CMK (cell line): ENCODE measurements around the gene SETBP1.
A peak's percentile ranks its signal among the peaks of the same experiment; 100 is the strongest.

Experiments
- DNase-seq: peaks from one replicate; pipeline ENCODE4 v3.0.0-alpha.2; 2010; ENCODE audit warnings: low read depth

Gene SETBP1

DNA sequence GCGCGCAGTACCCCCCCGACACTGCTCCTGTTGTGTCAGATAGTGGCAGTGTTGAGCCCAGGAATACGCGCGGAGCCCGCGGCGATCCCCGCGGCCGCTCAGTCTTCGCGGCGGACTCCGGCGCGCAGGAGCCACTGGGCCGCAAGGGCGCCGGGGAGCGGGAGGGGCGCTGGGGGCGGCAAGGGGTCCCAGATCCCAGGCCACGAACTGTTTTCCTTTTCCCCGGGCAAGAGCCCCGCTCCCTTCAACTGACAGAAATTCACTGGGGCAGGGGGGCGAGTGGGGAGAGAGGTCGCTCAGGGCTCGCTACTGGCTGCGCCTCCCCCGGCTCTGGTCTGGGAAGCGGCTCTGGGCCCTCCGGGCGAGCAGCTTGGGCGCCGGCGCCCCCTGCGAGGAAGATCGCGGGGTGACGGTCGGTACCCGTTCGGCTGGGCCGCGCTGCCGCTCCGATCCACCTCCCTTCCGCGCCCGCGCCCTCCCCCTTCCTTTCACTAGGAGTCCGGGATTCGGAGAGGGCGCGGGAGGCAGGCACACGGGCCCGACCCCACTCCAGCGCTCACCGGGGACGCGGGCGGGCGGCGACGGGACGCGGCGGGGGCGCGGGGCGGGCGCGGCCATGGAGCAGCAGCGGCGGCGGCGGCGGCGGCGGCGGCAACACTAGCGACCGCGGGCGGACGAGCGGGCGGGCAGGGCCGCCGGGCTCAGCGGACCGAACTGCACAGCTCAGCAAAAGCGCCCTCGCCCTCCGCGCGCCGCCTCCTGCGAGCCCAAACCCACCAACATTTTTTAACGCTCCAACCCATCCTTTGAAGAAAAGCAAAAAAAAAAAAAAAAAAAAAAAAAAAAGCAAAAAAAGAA, 1.4 kb upstream of the SETBP1 start:
- peak; percentile 8 for DNase-seq

DNA sequence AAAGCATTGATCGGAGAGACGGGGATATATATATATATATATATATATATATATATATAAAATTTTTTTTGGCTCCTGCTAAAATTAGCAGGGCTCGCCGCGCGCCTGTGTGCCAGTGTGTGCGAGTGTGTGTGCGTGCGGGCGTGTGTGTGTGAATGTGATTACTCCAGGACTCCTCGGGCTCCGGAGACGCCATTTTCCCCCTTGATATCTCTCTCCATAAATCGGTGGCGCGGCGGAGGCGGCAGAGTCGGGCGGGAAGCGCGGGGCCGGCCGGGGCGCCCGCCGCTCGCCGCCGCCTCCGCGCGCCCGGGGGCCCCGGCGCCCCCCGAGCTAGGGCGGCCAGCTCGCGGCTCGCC, 795 bp upstream of the SETBP1 start:
- DNase-seq = no peak

DNA sequence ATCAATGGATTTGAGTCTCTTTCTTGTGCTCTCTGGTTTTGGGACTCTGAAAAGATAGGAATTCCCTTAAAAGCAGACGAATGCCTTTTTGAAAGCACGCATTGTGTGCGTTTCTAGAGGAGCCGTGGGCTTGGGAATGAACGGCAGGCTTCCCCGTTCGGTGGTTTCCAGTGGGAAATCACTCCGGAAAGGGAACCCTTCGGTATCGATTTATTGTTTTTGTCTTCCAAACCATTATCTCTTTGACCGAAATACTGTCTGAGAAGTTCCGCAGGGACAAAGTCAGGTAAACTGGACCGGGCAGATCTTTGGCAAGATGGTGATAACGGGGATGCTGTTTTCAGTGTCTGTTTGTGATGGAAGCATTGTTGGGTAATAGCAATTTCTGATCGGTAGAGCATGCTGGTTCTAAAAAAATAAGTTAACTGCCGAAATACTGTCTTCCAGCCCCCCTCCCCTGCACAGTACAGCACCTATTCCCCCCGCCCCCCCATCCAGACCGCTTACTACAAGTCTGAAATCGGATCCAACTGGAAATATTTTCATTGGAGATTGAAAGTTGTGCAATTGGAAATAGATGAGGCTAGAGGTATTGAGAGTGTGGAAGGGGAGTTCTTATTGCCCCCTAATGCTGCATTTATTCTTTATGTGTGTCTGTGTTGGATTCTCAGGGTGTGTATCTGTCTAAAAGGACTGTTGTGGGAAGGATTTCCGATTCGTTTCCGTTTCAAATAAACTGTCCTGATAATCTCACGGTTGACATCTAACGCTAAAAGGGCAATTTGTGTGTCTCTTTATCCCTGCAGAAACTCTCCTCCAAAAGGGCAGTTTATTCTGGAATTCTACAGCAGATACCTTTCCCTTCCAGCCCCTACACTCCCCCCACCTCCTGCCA, 635 bp downstream of the SETBP1 start:
- no peak for DNase-seq

DNA sequence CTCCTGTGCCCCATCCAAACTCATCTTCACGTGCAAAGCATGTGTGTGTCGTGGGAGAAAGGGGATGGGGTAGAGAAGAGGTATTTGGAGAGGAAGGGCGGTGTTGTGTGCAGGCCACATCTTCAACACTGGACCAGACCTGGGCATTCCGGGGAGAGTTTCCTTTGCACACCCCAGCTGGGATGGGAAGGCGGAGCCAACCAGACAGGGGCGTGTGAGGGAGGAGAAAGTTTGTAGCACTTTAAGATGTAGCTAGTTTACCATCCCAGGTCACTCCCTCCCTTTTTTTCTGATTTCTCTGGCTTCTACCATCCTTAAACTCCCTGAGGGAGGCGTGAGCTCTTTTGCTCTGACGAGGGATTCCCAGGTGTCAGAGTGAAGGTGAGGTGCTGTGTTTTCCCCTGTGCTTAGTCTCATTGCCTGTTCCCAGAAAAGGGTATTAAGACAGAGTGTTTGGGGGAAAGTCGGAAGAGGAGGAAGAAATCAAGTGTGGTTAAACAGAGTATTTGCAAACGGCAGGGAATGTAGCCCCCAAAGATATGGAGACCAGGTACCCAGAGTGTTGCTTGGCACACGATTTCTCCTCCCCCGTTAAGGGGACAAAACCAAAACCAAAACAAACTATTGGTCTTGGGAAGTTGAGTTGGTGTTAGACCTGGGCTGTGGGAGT, 1.6 kb downstream of the SETBP1 start:
- DNase-seq = no peak

DNA sequence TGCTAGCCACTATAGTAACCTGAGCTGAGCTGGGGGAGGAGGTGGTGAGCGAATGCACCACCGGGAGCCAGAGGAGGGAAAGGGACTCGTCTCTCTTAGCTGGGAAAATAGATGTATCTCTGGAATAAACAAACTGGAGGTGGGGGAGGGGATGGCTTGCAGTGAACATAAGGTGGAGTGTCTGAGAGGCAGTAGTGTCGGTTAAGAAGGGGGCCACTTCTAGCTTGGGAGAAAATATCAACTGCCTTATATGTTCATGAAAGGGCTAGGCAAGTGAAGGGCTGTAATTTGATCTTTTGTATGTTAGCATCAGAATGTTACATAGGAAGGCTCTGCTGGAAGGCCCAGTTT, 2.2 kb downstream of the SETBP1 start:
- no peak for DNase-seq

DNA sequence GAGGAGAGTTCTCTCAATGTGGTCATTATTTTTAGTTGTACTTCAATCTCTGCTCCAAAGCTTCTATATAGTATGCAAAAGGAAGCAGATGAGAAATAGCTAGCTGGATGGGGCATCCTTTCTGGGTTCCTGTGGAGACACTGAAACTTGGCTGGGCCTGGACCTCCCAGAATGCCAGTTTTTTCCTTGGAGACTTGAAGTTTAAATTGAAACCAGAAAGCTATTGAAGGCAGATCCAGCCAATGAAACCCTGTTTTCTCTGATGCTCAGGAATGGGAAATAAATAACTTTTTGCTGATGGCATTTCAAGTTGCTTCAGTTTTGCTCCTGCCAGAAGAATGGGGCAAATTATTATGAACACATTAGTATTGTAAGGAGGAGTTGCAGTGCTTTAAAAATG, 2.9 kb downstream of the SETBP1 start:
- DNase-seq = no peak

DNA sequence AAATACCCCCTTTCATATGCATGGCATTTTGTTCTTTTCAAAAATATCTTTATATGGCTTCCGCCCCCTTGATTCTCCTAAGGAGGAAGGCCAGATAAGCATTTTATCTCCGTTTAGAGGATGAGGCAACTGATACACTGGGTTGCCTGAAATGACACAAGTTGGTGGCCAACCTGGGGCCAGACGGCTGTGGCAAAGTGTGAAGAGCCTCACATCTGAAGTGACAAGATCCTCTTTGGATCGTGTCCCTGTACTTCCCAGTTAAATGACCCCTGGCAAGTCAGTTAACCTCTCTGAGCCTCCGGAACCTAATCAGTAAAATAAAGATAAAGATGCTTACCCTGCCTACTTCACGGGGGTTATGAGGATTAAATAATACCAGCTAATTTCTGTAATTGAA, 4.6 kb downstream of the SETBP1 start:
- no peak for DNase-seq

DNA sequence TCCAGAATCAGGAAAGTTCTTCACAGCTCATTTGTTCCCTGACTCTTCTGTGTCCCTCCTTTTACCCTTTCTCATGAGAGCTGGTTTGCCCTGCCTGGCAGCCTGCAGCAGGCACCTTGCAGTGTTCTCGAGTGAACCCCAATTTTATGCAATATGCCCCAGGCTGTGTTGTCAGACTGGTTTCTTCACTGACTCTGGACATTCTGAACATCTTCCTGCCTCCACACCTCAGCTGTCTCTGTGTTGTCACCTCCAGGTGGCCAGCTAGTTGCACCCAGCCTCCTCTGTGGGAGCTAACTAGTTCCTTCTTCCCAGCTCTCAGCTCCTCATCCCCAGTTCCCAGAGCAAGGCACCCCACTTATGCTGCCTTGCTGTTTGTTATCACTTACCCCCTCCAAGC, 5.5 kb downstream of the SETBP1 start:
- DNase-seq = no peak

DNA sequence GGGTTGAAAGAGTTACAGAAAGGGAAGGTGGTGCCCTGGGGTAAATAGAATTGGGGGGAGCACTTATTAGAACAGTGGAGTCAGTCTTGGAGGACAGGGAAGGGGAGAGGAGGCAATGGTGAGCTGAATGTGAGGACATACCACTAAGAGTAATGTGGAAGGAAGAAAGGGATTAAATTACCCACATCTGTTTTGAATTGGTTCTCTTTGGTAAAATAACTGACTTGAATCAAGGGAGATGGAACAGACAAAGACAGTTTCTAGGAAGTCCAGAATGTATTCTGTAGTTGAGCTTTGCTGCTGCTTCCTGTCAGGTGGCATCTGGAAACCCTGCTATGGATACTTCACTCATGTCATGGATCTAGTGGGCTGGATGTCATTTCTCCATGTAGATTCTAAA, 6.7 kb downstream of the SETBP1 start:
- DNase-seq = no peak

DNA sequence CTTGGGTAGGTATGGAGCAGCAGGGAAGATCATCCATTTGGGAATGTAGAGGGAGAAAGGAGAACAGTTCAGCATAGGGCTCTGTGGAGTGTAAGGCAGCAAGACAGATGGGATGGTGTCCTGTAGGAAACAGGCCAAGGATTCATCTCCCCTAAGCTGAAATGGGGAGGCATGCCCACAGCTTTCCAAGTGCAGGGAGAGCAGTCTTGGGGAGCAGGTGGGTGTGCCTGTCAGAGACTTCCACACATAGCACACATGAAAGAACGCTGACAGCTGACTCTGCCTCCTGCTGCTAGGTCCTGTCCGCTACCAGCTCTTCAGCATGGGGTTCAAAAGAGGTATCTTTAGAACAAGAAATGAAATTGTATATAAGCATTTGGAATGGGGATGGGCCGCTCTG, 9.0 kb downstream of the SETBP1 start:
- no peak for DNase-seq

DNA sequence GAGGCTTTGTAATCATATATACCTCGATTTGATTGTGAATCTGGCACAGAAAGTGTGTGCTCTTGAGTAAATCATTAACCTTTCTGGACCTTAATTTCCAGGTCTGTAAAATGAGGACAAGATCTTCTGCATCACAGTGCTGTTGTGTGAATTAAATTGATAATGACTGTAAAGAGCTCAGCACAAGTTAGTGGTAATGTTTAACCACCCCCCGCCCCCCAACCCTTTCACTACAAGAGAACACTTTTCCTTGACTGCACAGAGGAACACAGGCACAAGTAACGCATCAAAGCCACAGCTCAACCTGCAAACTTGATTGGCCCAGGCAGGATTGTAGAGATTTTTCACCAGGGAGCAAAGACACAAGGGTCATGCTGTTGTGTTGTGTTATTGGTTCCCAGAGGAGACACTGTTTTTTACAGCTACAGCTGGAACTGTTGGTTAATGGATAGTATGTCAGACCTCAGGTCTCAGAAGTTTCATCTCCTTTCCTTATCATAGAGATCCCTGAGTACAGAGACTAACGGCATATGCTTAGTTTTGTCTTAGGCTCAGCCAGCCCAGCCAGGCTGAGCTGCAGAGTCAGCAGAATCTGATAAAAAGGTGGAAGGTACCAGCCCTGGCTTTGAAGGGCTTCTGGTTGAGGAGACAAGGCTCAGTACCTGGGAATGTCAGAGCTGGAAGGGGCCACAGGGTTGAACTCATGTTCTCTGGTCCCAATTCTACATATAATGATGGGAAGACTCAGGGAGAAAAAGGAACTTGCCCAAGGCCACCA, 10.6 kb downstream of the SETBP1 start:
- no peak for DNase-seq

DNA sequence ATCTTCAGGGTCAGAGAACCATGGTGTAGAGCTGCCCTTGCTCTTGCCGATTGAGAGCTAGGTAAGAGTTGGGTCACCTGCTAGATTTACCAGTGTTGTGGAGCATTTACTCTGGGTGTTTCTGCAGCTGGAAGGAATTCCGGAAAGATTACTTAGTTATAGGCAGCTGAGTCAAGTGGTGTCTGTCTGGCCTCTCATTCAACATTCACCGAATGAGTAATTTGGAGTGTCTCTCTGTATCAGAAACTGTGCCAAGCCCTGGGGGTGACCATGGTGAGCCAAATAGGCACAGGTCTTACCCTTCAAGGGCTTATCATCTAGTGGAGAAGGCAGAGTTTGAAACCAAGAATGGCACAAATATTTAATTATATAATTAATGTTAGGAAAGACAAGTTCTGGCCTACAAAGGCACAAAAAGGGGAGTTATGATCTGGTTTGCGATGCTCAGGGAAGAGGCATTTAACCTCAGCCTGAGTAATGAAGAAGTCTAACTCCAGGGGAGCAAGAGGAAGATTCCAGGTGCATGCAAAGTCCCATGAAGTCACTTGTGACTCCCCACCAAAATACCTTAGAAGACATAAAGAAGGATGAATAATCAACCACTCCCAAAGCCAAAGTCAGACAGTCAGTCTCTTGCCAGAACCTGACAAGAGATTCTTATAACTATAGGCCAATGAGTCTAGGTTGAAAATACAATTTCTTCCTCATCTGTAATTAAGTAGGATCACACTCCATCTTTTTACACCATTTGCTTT, 12.5 kb downstream of the SETBP1 start:
- DNase-seq = no peak

DNA sequence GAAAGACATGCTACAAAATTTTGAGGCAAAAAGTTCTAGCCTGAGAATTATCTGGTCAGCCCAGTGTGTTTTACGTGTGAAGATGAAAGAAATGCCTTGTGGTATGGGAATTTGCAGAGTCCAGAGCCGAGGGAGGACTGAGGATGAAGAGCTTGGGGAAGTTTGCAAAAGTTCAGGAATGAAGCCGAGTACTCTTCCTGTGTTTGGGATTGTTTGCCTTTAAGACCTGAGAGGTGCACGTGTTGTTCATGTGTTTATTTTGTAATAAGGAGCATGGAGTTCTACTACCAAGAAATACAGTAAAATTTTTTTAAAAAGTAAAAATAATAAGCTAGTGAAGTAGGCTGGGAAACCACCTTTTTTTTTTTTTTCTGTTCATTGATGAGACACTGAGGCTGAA, 14.8 kb downstream of the SETBP1 start:
- no peak for DNase-seq

DNA sequence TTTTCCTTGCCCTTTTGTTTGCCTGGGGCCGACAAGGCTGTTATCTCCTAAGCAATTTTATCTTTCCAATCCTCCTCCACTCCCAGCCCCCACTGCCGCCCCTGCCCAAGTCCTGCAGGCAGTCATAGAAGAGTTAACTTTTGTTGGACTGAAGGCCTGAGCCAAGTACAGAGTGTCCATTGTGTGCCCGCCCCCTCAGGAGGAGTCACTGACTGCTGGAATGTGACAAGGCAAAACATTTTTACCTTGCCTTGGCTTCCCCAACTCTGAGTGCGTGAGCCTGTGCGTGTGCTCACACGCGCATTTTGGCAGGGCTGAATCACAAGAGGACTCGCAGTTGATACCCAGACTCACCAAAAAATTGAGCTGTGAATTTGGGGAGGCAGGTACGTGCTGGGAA, 16.2 kb downstream of the SETBP1 start:
- no peak for DNase-seq

DNA sequence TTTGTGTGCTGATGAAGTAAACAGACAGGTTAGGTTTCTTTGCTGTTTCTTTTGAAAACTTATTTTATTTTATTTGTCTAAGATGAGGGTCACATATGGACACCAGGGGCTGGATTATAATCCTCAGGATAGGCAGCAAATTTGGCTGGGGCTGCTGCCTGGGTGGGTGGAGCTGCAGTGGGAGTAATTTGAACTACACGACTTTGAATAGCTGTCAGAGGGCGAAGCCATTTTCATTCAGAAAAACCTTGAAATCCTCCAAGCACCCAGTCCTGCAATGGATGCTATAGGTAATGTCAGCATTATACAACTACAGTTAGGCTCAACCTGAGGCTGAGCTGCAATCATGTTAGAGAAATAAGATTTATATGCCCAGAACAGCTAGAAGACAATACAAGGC, 16.6 kb downstream of the SETBP1 start:
- DNase-seq = no peak

DNA sequence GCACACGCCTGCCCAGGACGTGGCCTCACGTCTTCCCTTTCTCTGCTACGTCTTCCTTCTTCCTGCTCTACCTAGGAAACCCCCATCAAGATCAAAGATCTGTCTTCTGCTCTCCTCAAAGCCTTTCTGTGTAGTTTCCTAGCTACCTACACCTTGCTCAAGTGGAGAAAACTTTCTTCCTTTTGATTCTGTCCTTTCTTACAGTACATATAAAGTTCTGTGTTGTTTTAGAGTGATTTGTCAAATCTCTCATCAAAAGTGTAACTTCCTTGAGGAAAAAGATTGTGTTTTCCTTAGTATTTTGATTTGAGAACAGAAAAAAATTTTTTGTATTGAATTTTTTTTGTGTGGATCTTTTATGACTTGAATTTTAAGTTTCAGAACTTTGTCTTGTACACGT, 17.8 kb downstream of the SETBP1 start:
- no peak for DNase-seq

DNA sequence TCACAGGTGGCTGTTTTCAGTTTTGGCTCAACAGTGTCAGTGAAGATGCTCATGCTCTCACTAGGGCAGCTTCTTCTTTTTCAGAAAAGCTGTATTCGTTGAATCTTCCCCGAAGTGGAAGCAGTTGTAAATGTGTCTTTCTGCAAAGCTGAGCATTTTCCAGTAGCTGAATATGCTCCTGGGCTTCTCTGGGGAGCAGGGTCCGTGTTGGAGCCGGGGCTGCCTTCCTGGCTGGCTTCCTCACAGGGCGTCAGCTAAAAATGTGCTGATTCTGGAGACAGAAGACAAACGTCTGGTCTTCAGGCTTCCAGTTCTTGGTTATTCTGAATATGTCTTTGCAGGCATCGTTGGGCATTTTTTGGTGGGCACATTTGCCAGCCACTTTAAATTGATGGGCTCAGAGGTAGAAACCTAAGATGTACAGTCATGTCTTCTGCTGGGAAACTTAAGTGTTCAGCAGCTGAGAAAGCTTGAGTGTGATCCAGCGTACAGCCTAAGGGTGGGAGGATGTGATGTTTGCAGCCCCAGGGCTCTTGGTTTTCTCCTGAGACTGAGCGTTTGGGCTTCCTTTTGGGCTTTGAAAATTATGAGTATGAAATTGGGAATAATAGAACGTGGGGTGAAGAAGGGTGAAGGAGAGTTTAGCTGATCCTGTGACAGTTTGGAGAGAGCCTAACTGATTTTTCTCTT, 19.0 kb downstream of the SETBP1 start:
- no peak for DNase-seq

DNA sequence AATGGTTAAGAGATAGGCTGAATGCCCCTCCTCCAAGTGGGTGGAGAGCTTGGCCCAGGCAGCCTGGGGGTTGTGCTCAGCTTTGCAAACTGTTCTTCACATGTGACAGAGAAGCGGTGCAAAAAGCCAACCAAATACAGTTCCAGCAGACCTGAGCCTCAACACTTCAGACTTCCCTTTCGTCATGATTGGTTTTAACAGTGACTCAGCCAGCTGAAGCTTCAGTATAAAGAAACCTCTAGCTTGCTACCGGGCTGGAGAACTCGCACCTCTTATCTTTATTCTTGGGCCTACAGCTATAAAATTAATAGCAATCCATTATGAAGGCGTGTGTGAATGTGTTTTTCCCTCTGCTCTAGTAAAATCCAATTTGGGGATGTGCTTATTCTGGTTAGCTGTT, 20.0 kb downstream of the SETBP1 start:
- no peak for DNase-seq

DNA sequence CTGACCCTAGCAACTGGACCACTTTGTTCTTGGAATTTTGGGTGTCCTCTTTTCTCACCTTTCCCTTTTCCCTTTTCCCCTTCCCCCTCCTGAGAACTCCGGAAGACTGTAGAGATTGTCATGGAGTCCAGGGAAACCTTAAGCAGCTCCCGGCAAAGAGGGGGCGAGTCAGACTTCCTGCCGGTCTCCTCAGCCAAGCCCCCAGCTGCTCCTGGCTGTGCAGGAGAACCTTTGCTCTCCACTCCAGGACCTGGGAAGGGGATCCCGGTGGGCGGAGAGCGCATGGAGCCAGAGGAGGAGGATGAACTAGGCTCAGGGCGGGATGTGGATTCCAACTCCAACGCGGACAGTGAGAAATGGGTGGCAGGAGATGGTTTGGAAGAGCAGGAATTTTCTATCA, 20.5 kb downstream of the SETBP1 start:
- DNase-seq = no peak

DNA sequence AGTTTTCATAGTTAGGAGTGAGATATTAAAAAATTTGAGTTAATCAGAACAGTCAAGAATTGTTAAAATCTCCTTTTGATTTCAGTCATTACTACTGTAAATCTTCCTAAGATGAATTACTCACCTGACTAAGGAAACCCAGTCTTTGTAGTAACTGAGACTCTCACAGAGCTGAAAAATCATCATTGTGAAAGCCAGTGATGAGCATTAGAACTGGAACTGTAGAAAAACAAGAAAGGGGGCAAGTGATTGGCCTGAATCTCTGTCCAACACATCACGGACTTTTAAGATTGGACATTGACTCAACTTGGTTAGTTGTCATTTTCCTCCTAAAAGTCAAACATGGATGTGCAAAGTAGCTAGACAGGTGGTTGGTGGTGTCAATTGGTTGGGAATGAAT, 21.9 kb downstream of the SETBP1 start:
- no peak for DNase-seq
